Kidney epithelial cell (primary cell): ENCODE measurements around the gene TMEM217. TPM values are rescaled to one million over a fixed set of nuclear protein-coding genes. Genes with fewer than 3 reads are reported as not detected.

Source experiments
- DNase-seq: peaks from one replicate; pipeline ENCODE4 v3.0.0-alpha.2; 2010; ENCODE audit warnings: low read depth
- H3K27me3 ChIP-seq: 2 replicates; pipeline ENCODE4 v1.6.0; 2011; ENCODE audit warnings: low read length; ENCODE audit not compliant: control insufficient read depth, insufficient read depth
- H3K36me3 ChIP-seq: 2 replicates; pipeline ENCODE4 v1.5.1; 2011; ENCODE audit warnings: low read length; ENCODE audit not compliant: control insufficient read depth, insufficient read depth
- H3K4me3 ChIP-seq: 2 replicates; pipeline ENCODE4 v1.5.1; 2011; ENCODE audit warnings: low read depth, mild to moderate bottlenecking, control low read depth, low read length
- total RNA-seq: library from RNA; depleted of rRNA; stranded (reverse); fragments of >200 nt; gene quantifications from 2 replicates; pipeline ENCODE4 v1.2.3, GENCODE V29; 2015
- TF ChIP-seq, protein P1 (sequence below): IDR thresholded peaks from 2 replicates; pipeline ENCODE4 v1.5.1; 2011; ENCODE audit warnings: mild to moderate bottlenecking, moderate library complexity, low read length, control low read depth, inconsistent platforms; ENCODE audit not compliant: insufficient read depth, poor library complexity, severe bottlenecking

The TMEM217 gene
- total RNA-seq, 1 donor from 2014 or later, result 2.0 TPM

DNA sequence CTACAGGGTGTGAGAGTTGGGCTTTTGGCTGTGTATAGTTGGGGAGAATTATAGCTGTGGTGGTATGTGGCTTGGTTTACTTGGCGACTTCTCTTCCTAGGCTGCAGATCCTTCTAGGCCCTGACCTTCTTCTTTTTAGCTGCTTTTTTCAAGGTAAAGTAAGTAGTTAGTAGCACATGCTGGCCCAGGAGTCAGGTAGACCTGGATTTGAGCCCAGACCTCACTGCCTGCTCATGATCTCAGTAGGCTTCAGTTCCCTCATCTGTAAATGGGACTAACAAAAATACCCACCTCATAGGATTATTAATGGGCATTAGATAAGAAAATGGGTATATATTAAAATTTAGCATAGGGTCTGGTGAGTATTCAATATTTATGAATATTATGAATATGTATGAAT lies 17.4 kb upstream of the TMEM217 start:
- no peaks in the 10 kb centered on the region for H3K36me3 ChIP-seq
- no peak for DNase-seq
- H3K27me3 ChIP-seq, result no peaks in the 10 kb centered on the region
- TF ChIP-seq, protein P1, sequence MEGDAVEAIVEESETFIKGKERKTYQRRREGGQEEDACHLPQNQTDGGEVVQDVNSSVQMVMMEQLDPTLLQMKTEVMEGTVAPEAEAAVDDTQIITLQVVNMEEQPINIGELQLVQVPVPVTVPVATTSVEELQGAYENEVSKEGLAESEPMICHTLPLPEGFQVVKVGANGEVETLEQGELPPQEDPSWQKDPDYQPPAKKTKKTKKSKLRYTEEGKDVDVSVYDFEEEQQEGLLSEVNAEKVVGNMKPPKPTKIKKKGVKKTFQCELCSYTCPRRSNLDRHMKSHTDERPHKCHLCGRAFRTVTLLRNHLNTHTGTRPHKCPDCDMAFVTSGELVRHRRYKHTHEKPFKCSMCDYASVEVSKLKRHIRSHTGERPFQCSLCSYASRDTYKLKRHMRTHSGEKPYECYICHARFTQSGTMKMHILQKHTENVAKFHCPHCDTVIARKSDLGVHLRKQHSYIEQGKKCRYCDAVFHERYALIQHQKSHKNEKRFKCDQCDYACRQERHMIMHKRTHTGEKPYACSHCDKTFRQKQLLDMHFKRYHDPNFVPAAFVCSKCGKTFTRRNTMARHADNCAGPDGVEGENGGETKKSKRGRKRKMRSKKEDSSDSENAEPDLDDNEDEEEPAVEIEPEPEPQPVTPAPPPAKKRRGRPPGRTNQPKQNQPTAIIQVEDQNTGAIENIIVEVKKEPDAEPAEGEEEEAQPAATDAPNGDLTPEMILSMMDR, result no peak
- H3K4me3 ChIP-seq, result no peak overlapping the region

DNA sequence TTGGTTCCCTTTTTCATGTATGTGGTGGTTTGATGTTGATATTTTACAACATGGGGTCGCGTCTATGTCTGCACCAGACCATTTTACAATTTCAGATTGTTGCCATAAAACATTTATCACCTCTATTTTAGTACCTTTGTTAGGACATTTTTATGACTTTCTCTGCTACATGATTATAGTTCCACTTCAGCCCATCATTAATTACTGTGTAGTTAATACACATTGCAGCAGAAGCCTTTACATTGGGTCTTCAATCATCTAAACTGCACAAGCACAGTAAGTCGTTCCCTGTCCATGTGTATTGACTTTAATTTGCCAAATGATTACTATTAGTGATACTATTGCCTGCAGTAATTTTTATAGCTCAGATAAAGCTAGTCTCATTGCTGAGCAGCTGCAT lies 15.7 kb upstream of the TMEM217 start:
- Histone ChIP-seq H3K36me3 (no peaks in the 10 kb centered on the region), H3K27me3 (no peaks in the 10 kb centered on the region), H3K4me3 (no peak overlapping the region)
- DNase-seq, result no peak
- TF ChIP-seq, protein P1, result no peak

DNA sequence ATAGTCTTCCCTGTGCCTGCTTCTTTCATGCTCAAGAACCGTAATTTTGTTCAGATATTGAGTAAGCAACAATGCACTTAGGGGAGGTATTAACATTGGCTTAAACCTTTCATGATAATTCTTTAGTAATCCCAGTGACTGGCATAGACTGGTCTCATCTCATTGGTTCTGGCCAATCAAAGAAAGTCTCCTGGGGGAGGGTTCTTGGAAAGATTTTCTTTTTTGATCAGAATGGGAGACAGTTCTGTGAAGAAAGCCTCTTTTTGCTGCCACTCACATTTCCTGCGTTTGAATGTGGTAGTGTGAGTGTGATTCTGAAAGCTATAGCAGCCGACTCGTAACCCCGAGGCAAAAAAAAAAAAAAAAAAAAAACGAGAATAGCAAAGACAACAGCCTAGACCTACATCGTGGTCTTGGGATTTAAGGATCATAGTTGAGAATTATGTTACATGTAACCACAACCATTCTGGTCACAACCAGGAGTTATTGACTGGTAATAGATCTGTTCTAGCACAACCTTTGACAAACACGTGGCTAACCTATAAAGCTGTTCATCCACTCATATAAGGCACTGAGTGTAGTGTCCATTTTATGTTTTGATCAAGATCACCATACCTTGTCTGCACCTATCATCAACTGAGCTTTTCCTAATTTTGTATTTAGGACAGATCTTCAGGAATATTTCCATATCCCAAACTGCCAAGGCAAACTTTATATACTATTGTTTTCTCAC lies 15.1 kb upstream of the TMEM217 start:
- H3K27me3 ChIP-seq, result no peaks in the 10 kb centered on the region
- H3K36me3 ChIP-seq, result no peaks in the 10 kb centered on the region
- no peak overlapping the region for H3K4me3 ChIP-seq
- TF ChIP-seq, protein P1, result no peak
- no peak for DNase-seq

DNA sequence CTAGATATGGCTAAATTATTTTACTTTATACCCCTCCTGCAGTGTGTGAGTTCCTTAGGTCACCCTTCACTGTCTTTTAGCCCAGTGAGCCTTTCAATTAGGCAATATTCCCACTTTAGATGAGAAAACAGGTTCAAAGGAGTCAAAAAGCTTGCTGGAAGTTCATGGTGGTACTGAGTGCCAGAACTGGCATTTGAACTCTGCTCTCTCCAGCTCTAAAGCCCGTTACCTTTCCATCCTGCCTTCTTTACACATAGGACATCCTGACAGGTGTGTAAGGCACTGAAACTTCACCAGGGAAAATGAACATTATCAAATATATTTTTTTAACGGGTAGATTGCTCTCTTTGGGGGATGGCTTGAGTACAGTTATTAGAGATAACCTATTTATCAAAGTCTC lies 11.2 kb upstream of the TMEM217 start:
- no peak overlapping the region for H3K4me3 ChIP-seq

DNA sequence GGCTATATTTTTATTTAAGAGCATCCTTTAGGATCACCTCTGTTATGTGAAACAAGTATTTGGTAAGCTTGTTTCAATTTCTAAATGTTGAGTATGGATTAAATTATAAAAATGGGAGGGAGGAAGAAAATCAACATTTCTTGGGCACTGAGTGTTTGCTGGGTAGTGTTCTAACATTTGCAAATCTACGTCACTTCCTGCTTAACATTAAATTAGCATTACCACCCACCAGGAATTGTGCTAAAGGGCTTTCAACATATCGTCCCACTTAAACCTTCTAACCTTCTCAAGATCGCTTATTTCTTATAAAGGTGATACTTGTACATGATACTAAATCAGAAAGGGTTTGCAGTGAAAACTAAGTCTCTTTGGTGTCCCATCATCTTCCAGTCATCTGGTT lies 7.9 kb upstream of the TMEM217 start:
- Histone ChIP-seq H3K36me3 (no peaks in the 10 kb centered on the region), H3K27me3 (no peaks in the 10 kb centered on the region), H3K4me3 (no peak overlapping the region)
- no peak for DNase-seq
- TF ChIP-seq, protein P1, result no peak

More for the DNA sequence above, 11.2 kb upstream of the TMEM217 start:
- H3K27me3 ChIP-seq, result no peaks in the 10 kb centered on the region
- no peak for DNase-seq
- no peaks in the 10 kb centered on the region for H3K36me3 ChIP-seq
- TF ChIP-seq, protein P1, result no peak

DNA sequence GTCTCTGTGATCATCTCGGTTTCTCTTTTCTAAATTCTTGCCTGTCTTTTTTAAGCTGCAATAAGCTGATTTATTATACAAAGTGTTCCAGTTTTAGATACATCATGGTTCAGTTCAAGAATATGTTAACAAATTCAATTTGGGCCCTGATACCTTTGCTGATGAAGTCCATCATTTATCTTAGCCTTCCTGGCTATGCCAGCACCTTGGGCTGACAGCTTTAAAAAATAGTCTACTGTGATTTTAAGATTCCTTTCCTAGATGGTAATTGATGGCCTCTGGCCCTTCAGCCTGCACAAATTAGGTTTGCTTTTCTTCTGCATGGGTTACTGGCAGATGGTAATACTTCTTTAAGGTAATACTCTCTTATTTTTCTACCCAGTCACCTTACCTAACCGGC lies 7.1 kb upstream of the TMEM217 start:
- TF ChIP-seq, protein P1, result no peak
- Histone ChIP-seq H3K4me3 (no peak overlapping the region), H3K36me3 (no peaks in the 10 kb centered on the region), H3K27me3 (no peaks in the 10 kb centered on the region)
- no peak for DNase-seq
